Measurements from ENCODE around the gene SLC24A3.

- TF ChIP-seq, protein P1, sequence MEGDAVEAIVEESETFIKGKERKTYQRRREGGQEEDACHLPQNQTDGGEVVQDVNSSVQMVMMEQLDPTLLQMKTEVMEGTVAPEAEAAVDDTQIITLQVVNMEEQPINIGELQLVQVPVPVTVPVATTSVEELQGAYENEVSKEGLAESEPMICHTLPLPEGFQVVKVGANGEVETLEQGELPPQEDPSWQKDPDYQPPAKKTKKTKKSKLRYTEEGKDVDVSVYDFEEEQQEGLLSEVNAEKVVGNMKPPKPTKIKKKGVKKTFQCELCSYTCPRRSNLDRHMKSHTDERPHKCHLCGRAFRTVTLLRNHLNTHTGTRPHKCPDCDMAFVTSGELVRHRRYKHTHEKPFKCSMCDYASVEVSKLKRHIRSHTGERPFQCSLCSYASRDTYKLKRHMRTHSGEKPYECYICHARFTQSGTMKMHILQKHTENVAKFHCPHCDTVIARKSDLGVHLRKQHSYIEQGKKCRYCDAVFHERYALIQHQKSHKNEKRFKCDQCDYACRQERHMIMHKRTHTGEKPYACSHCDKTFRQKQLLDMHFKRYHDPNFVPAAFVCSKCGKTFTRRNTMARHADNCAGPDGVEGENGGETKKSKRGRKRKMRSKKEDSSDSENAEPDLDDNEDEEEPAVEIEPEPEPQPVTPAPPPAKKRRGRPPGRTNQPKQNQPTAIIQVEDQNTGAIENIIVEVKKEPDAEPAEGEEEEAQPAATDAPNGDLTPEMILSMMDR (IDR thresholded peaks at IDR 0.05), result no peak
- no peak for TF ChIP-seq POLR2A (IDR thresholded peaks at IDR 0.05)
Measured at GRCh38 chr20:19428324-19428723, 215.9 kb downstream of the SLC24A3 start.

All from heart left ventricle (tissue), 13 donors.